Transverse colon (tissue), 4 donors: ENCODE measurements around the gene OSBPL10. TPM values are rescaled to one million over a fixed set of nuclear protein-coding genes. Genes with fewer than 3 reads are reported as not detected.

ENCODE experiments used
- DNase-seq: peaks from one replicate; pipeline ENCODE4 v3.0.0-alpha.2; 2019
- H3K27ac ChIP-seq, 4 donors: fragments of 200-600 bp; sonication (generic); 2 replicates each; pipeline ENCODE4 v1.5.1; 2016 to 2018; ENCODE audit warnings: inconsistent platforms in 4 of 4
- H3K27me3 ChIP-seq: fragments of 200-600 bp; sonication (generic); 2 replicates; pipeline ENCODE4 v1.5.1; 2017; ENCODE audit warnings: inconsistent platforms
- H3K36me3 ChIP-seq, 4 donors: fragments of 200-600 bp; sonication (generic); 2 replicates each; pipeline ENCODE4 v1.5.1; 2017 to 2019; ENCODE audit warnings: inconsistent platforms in 4 of 4
- H3K4me1 ChIP-seq, 4 donors: fragments of 200-600 bp; sonication (generic); 2 replicates each; pipeline ENCODE4 v1.5.1; 2017 to 2020; ENCODE audit warnings: inconsistent platforms in 4 of 4
- H3K4me3 ChIP-seq, 4 donors: fragments of 200-600 bp; sonication (generic); 1 replicate in 1 of 4; 2 replicates in 3 of 4; pipeline versions ENCODE4 v1.5.1 to v1.6.1; 2017 to 2019; ENCODE audit warnings: inconsistent platforms in 4 of 4
- H3K9me3 ChIP-seq, 2 donors: fragments of 200-600 bp; sonication (generic); 2 replicates each; pipeline ENCODE4 v1.5.1; 2017 to 2019; ENCODE audit warnings: inconsistent platforms in 2 of 2
- EP300 ChIP-seq: sonication (generic); formaldehyde crosslinking; IDR thresholded peaks from one replicate; pipeline ENCODE4 v1.6.1; 2017; ENCODE audit warnings: antibody characterized with exemption, low read depth
- POLR2A ChIP-seq: fragments of 450-650 bp; IDR thresholded peaks from one replicate; pipeline ENCODE4 v1.6.1; 2016; ENCODE audit warnings: antibody characterized with exemption, mild to moderate bottlenecking, moderate library complexity
- POLR2AphosphoS5 ChIP-seq, 3 donors: sonication (generic); formaldehyde crosslinking; IDR thresholded peaks; one replicate each; pipeline ENCODE4 v1.6.1; 2016; ENCODE audit warnings: antibody characterized with exemption in 3 of 3
- WGBS, 2 donors: methylation state at CpG; one replicate each; pipeline ENCODE4 v1.1.5; 2018; ENCODE audit warnings: low coverage in 1 of 2; 5-methylcytosine and 5-hydroxymethylcytosine counted together
- in situ Hi-C, 4 donors: fragments of 200-750 bp; cut with MboI; loops; one replicate each; pipeline versions ENCODE4 v1.15.0 to v1.15.1; 2017; ENCODE audit warnings: low sequenced_read_pairs in 3 of 4, low pct_ligation_motif_present in 1 of 4, low pct_unique_long_range_greater_than_20kb in 1 of 4
- intact Hi-C: fragments of 100-400 bp; cut with DNase I; formaldehyde crosslinking; loops from one replicate; pipeline ENCODE4 v1.15.1; 2023; ENCODE audit warnings: low total_unique reads
- total RNA-seq, 4 donors: library from RNA; depleted of rRNA; stranded (reverse); fragments of >200 nt; gene quantifications; one replicate each; pipeline ENCODE4 v1.1.0, GENCODE V29; 2016
- TF ChIP-seq, protein P1 (sequence below), 5 experiments: fragments of 200-600 bp in 3 of 5; fragments of 450-650 bp in 2 of 5; sonication (generic) in 3 of 5; IDR thresholded peaks; 1 replicate in 2 of 5; 2 replicates in 3 of 5; pipeline ENCODE4 v1.5.1; 2016 to 2017; ENCODE audit warnings: antibody characterized with exemption in 5 of 5, inconsistent platforms in 3 of 5, mild to moderate bottlenecking in 2 of 5, moderate library complexity in 1 of 5

OSBPL10 gene
- total RNA-seq, 4 donors from 2014 or later: 10.0 to 34.8 (median 19.5) TPM

DNA sequence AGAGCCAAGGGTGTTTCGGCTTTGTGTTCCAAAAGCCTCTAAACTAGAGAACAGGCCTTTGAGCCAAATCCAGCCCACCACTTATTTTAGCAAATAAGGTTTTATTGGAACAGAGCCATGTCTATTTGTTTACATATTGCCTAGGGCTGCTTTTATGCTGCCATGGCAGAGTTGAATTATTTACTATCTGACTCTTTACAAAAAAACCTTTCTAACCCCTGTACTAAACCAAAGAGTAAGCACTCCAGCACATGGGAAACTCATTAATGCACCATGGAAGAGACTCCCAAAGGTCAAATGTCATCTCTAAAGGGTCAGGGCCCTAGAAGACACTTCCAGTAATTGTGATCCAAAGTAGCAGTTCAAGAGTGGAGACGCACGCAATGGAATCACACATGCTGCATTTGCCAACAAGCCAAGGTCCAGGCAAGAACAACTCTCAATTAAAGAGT, 22.3 kb downstream of the OSBPL10 start:
- Histone ChIP-seq H3K27ac (peak overlapping the region; percentile 63 to 81 (median 67)), H3K9me3 (peaks cover 4 to 12% of the 10 kb centered on the region in 2 donors), H3K36me3 (no peaks in the 10 kb centered on the region), H3K4me3 (no peak overlapping the region), H3K27me3 (no peaks in the 10 kb centered on the region), H3K4me1 (peaks cover 4 to 29% (median 12%) of the 10 kb centered on the region in 4 donors)
- intact Hi-C loops (no loop called here), in situ Hi-C loops (no loop called here)
- WGBS, 2 donors: 73 to 74% methylated on average over 2 to 3 of the region's 3 CpGs
- no peak for TF ChIP-seq EP300
- TF ChIP-seq, protein P1, sequence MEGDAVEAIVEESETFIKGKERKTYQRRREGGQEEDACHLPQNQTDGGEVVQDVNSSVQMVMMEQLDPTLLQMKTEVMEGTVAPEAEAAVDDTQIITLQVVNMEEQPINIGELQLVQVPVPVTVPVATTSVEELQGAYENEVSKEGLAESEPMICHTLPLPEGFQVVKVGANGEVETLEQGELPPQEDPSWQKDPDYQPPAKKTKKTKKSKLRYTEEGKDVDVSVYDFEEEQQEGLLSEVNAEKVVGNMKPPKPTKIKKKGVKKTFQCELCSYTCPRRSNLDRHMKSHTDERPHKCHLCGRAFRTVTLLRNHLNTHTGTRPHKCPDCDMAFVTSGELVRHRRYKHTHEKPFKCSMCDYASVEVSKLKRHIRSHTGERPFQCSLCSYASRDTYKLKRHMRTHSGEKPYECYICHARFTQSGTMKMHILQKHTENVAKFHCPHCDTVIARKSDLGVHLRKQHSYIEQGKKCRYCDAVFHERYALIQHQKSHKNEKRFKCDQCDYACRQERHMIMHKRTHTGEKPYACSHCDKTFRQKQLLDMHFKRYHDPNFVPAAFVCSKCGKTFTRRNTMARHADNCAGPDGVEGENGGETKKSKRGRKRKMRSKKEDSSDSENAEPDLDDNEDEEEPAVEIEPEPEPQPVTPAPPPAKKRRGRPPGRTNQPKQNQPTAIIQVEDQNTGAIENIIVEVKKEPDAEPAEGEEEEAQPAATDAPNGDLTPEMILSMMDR (IDR thresholded peaks at IDR 0.05): no peak
- no peak for TF ChIP-seq POLR2A
- TF ChIP-seq POLR2AphosphoS5 (IDR thresholded peaks at IDR 0.05): no peak
- no peak for DNase-seq

DNA sequence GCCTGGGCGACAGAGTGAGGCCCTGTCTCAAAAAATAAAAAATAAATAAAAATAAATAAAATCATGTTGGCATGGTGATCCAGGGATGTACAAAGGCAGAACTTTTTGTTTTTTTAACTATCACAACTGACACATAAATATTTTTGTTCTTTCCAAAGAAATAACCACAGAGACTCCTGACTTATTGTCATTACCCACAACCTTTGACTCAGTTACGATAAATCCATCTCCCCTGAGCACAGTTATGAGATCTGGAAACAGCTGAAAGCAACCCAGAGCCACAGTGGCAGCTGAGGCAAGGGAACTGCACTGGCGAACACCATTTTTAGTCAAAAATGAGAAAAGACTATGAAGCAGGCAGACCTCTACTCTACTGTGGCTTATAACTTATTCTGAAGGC, 24.0 kb downstream of the OSBPL10 start:
- H3K27ac ChIP-seq: peak overlapping the region in 3 of 4 donors; percentile 14 to 81 (median 63)
- in situ Hi-C loops: no loop called here

DNA sequence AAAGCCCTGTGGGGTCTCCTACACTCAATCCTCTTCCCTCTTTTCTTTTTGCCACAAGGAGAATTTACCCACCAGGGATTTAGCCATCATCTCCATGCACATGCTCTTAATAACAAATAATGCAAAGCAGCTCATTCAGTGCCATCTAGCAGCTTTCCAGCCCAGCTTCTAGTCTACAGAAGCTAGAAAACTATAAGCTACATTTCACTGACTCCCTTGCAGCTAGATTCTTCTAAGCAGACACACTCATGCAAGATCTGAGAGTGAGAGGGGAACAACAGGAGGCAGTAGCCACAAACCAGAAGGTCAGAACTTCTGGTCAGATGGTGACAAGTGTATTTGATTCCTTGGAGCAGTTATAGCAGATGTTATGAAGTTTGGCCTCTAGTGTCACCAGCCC, 25.5 kb downstream of the OSBPL10 start:
- TF ChIP-seq POLR2AphosphoS5 (IDR thresholded peaks at IDR 0.05): no peak
- no peak overlapping the region for H3K27ac ChIP-seq
- intact Hi-C loops: no loop called here
- H3K36me3 ChIP-seq: no peaks in the 10 kb centered on the region
- no peak overlapping the region for H3K4me3 ChIP-seq
- H3K4me1 ChIP-seq: peaks cover 4 to 22% (median 9%) of the 10 kb centered on the region in 4 donors
- DNase-seq: no peak
- in situ Hi-C loops: no loop called here
- no peaks in the 10 kb centered on the region for H3K27me3 ChIP-seq
- peaks cover 4 to 12% of the 10 kb centered on the region in 2 donors for H3K9me3 ChIP-seq

More for the DNA sequence above, 24.0 kb downstream of the OSBPL10 start:
- H3K4me1 ChIP-seq: peaks cover 4 to 29% (median 12%) of the 10 kb centered on the region in 4 donors
- H3K27me3 ChIP-seq: no peaks in the 10 kb centered on the region
- no peaks in the 10 kb centered on the region for H3K36me3 ChIP-seq
- TF ChIP-seq POLR2AphosphoS5 (IDR thresholded peaks at IDR 0.05): no peak
- no peak for TF ChIP-seq POLR2A
- 73 to 75% methylated on average over 3 of the region's 3 CpGs for WGBS, 2 donors
- DNase-seq: no peak
- peaks cover 4 to 12% of the 10 kb centered on the region in 2 donors for H3K9me3 ChIP-seq
- no peak overlapping the region for H3K4me3 ChIP-seq
- intact Hi-C loops: no loop called here

DNA sequence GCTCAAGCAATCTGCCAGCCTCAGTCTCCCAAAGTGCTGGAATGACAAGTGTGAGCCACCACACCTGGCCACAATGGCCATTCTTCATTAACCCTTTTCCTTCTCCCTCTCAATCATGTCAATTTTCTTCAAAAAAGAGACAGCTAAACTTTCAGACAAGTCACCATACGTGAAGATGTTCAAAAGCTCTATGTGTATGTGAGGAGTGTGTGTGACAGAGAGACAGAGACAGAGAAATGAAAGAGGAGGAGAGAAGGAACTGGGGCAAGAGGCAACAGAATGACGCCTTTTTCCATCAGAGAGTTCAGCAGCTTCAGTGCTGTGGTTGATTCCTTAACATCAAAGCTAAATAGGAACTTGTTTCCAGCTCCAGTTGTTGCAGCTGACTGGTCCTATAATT, 27.4 kb downstream of the OSBPL10 start:
- in situ Hi-C loops: no loop called here

DNA sequence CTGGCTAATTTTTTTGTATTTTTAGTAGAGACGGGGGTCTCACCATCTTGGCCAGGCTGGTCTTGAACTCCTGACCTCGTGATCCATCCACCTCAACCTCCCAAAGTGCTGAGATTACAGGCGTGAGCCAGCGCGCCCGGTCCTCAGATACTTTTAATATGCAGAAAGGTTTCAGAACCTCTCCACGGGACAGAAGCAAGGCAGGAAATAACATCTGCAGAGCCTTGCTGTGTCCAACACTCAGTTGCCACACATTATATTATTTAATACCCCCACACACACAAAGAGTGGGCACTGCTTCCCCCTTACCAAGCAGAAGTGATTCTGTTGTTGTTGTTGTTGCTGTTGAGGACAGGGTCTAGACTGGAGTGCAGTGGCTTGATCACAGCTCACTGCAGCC, 28.0 kb downstream of the OSBPL10 start:
- Histone ChIP-seq H3K4me3 (no peak overlapping the region), H3K36me3 (no peaks in the 10 kb centered on the region), H3K27ac (no peak overlapping the region), H3K4me1 (peaks cover 0 to 9% (median 2%) of the 10 kb centered on the region in 4 donors), H3K27me3 (no peaks in the 10 kb centered on the region), H3K9me3 (peaks cover 4 to 12% of the 10 kb centered on the region in 2 donors)
- DNase-seq: no peak
- intact Hi-C loops (no loop called here), in situ Hi-C loops (no loop called here)
- TF ChIP-seq POLR2A (no peak), POLR2AphosphoS5 (IDR thresholded peaks at IDR 0.05) (no peak), EP300 (no peak)
- TF ChIP-seq, protein P1 (IDR thresholded peaks at IDR 0.05): no peak
- WGBS, 2 donors: 63% methylated on average over 7 of the region's 7 CpGs; no CpG with 5 or more reads in 1 of the 2 donors

More for the DNA sequence above, 27.4 kb downstream of the OSBPL10 start:
- TF ChIP-seq EP300: no peak
- TF ChIP-seq, protein P1 (IDR thresholded peaks at IDR 0.05): no peak
- TF ChIP-seq POLR2AphosphoS5 (IDR thresholded peaks at IDR 0.05): no peak
- 79 to 98% methylated on average over 2 of the region's 2 CpGs for WGBS, 2 donors
- Histone ChIP-seq H3K36me3 (no peaks in the 10 kb centered on the region), H3K27ac (no peak overlapping the region), H3K27me3 (no peaks in the 10 kb centered on the region), H3K9me3 (peaks cover 4 to 12% of the 10 kb centered on the region in 2 donors), H3K4me1 (peaks cover 0 to 9% (median 0%) of the 10 kb centered on the region in 4 donors), H3K4me3 (no peak overlapping the region)
- intact Hi-C loops: no loop called here
- no peak for DNase-seq
